COR-L47 (cell line): Measurements from ENCODE around the gene PLCG1.

ENCODE experiments used
- DNase-seq: peaks from one replicate; lab custom pipeline; 2025; lab: John Stamatoyannopoulos, UW

The PLCG1 gene

GRCh38 chr20:41213150-41213820 is 75.9 kb downstream of the PLCG1 start:
- peak; percentile 29 for DNase-seq

DNA sequence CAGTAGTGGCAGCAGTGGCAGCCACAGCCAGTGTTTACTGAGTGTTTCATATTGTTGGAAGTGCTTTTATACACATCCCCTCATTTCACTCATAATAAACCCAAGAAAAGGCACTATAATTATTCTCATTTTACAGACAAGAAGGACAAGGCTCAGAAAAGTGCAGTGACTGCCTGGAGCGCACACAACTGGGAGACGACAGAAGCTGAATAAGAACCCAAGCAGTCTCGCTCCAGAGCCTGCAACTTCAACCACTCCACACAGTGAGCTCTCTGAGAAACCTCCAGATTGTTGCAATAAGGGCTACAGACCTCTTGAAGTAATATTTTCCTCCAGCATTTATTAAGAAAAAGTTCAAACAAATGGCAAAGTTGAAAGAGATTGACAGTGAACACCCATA is 76.9 kb downstream of the PLCG1 start:
- no peak for DNase-seq

- DNase-seq = no peak
Observed at GRCh38 chr20:41214666-41215065, 77.3 kb downstream of the PLCG1 start.

DNA sequence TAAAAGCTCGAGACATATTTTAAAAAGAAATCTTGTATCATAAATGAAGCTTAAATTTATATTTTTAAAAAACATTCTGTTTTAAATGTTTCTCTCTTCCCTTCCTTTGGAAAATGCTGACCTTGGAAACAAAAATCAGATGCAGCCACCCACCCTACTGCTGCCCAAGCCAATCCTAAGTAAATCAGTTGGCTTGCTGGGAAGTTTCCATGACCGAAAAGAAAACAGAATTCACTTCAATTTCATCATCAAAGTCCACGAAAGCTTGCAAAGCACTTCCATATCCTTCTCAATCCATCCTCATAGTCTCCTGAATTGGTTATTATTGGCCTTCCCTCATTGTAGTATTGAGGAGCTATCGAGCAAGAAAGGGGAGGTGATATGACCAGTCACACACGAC is 80.1 kb downstream of the PLCG1 start:
- no peak for DNase-seq

GRCh38 chr20:41218466-41218865 is 81.1 kb downstream of the PLCG1 start:
- DNase-seq = no peak

DNA sequence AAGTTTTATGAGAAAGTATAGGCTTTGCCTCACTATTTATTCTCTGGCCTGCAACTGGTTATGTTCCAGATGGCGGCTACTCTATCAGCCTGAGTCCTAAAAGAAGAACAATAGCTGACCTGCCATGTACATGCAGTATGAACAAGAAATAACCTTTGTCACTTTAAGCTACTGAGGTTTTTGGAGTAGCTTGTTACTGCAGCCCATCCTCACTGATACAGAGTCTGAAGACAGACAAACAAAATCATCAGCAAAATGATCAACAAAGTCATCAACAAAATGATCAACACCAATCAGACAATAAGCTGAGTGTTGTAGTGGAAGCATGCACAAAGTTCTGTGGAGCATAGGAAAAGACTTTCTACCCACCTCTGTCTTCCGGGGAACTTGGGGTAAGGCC is 82.5 kb downstream of the PLCG1 start:
- DNase-seq = no peak

- no peak for DNase-seq
Observed at GRCh38 chr20:41221614-41222218, 84.4 kb downstream of the PLCG1 start.

GRCh38 chr20:41222296-41222695 is 85.0 kb downstream of the PLCG1 start:
- DNase-seq = no peak

GRCh38 chr20:41222703-41223102 is 85.4 kb downstream of the PLCG1 start:
- no peak for DNase-seq

DNA sequence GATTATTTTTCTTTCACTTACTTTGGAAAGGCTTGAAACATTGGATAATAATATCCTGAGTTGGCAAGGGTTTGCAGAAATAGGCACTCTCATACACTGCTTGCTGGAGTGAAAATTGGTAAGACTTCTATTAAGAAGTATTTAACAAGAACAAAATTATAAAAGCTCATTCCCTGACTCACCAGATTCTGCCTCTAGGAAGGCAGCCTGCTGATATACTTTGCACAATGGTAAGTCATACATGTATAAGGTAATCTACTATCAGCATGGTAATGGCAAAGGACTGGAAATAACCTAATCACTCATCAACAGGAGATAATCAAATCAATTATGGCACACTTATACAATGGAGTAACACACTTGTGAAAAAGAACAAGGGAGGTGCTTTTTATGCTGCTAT is 85.8 kb downstream of the PLCG1 start:
- DNase-seq = no peak

DNA sequence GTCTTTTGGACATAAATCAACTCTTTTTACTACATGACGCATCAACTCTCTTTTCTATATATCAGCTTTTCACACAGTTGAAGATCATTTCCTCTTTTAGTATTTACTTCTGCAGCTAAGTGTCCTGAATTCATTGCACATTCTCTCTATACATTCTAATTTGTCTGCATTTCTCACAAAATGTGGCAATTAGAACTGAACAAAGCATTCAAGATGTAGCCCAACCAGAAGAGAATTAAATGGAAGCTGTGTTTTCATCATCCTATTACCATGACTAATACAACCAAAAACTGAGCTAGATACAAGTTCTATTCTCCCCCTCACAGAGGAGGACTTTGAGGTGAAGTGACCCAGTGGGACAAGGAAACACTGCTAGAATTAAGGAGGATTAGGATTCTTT is 86.9 kb downstream of the PLCG1 start:
- DNase-seq = no peak

DNA sequence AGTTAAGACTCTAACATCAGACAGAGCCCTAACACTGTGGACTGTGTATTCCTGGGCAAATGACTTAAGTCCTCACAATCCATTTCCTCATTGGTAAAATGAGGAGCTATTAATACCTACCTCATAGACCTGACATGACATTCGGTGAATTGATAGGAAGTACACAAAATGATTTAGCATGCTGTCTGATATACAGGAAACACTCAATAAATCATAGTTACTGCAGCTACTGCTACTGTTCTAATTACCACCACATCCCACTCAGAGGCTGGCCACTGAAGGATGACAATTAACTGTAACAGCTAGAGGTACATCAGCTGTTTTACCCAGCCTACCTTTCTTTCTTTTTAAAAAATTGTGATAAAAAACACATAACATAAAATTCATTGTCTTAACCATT is 87.7 kb downstream of the PLCG1 start:
- DNase-seq = no peak

DNA sequence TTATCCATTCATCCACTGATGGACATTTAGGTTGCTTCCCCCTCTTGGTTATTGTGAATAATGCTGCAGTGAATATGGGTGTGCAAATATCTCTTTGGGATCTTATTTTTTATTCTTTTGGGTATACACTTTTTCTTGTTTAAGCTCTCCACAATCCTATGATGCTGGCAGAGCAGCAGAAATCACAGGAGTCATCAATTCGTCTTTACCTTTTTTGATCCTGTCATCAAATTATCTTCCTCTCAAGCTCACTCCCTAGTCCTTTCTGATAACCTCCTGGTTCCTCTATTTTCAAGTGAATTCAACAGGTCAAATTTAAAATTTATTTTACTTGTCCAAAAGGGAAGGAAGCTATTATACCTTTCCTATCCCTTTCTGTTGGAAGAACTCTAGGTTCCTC is 89.1 kb downstream of the PLCG1 start:
- no peak for DNase-seq
